Mesodermal cell (in vitro differentiated cells): Measurements from ENCODE around the gene BTG3. TPM values are rescaled to one million over a fixed set of nuclear protein-coding genes. Genes with fewer than 3 reads are reported as not detected.

Experiments
- H3K27ac ChIP-seq: 2 replicates; pipeline ENCODE4 v1.7.0; 2013; ENCODE audit warnings: mild to moderate bottlenecking, low read depth, low read length, moderate library complexity; ENCODE audit not compliant: severe bottlenecking
- H3K36me3 ChIP-seq: 2 replicates; pipeline ENCODE4 v1.7.1; 2013; ENCODE audit warnings: mild to moderate bottlenecking, low read length, moderate library complexity; ENCODE audit not compliant: control insufficient read depth, insufficient read depth
- H3K4me1 ChIP-seq: one replicate; pipeline ENCODE4 v1.7.1; 2013; ENCODE audit warnings: mild to moderate bottlenecking, low read length; ENCODE audit not compliant: insufficient read depth, control insufficient read depth, poor library complexity, severe bottlenecking
- H3K4me3 ChIP-seq: 2 replicates; pipeline ENCODE4 v1.7.0; 2013; ENCODE audit warnings: low read length, control low read depth, mild to moderate bottlenecking; ENCODE audit not compliant: insufficient read depth, poor library complexity, severe bottlenecking; ENCODE audit errors: extremely low read depth
- H3K9me3 ChIP-seq: 2 replicates; pipeline ENCODE4 v1.7.1; 2013; ENCODE audit warnings: mild to moderate bottlenecking, low read length, moderate library complexity; ENCODE audit not compliant: control insufficient read depth
- WGBS, 2 experiments: methylation state at CpG; one replicate each; pipeline ENCODE4 v1.1.5; 2013; ENCODE audit warnings: missing lambda C conversion rate in 2 of 2; ENCODE audit not compliant: insufficient coverage in 2 of 2; 5-methylcytosine and 5-hydroxymethylcytosine counted together
- polyA plus RNA-seq, 2 experiments: library from polyadenylated mRNA; stranded (reverse); fragments of 50-300 nt; gene quantifications; one replicate each; pipeline ENCODE4 v1.2.3, GENCODE V29; 2013

BTG3 gene
- polyA plus RNA-seq (2013, experiment 1 of 2) = 101 TPM
- 95.5 TPM for polyA plus RNA-seq (2013, experiment 2 of 2)

GRCh38 chr21:17612565-17613241, at the start of gene BTG3:
Gene BTG3, minus strand, starts transcription at chr21:17612901. Its CDS starts 3,757 bp downstream, at chr21:17609144.
- peaks cover 16% of the 10 kb centered on the region for H3K36me3 ChIP-seq
- no peaks in the 10 kb centered on the region for H3K4me1 ChIP-seq
- no peaks in the 10 kb centered on the region for H3K9me3 ChIP-seq
- 3 to 5% methylated on average over 77 to 88 of the region's 102 CpGs for WGBS, 2 experiments
- H3K4me3 ChIP-seq = peak within 1 kb of the TSS; percentile 95
- peak within 1 kb of the TSS; percentile 91 for H3K27ac ChIP-seq

- H3K4me3 ChIP-seq = no peak overlapping the region
- H3K36me3 ChIP-seq = no peaks in the 10 kb centered on the region
- H3K9me3 ChIP-seq = no peaks in the 10 kb centered on the region
- WGBS, 2 experiments = 81 to 83% methylated on average over 4 to 5 of the region's 6 CpGs
- H3K27ac ChIP-seq = no peak overlapping the region
- H3K4me1 ChIP-seq = no peaks in the 10 kb centered on the region
These were observed 48.2 kb upstream of the BTG3 start for GRCh38 chr21:17660862-17661261.

- Histone ChIP-seq H3K9me3 (no peaks in the 10 kb centered on the region), H3K27ac (no peak overlapping the region), H3K36me3 (no peaks in the 10 kb centered on the region), H3K4me1 (no peaks in the 10 kb centered on the region), H3K4me3 (no peak overlapping the region)
- WGBS, 2 experiments = 69 to 92% methylated on average over 2 of the region's 3 CpGs
These were observed 47.8 kb upstream of the BTG3 start for GRCh38 chr21:17660452-17660851.

GRCh38 chr21:17658931-17659330, 46.2 kb upstream of the BTG3 start:
- no peaks in the 10 kb centered on the region for H3K36me3 ChIP-seq
- no peak overlapping the region for H3K27ac ChIP-seq
- no peaks in the 10 kb centered on the region for H3K9me3 ChIP-seq
- no peak overlapping the region for H3K4me3 ChIP-seq
- no peaks in the 10 kb centered on the region for H3K4me1 ChIP-seq
- 95 to 100% methylated on average over 3 of the region's 6 CpGs for WGBS, 2 experiments

- 84 to 89% methylated on average over 3 of the region's 3 CpGs for WGBS, 2 experiments
- no peaks in the 10 kb centered on the region for H3K9me3 ChIP-seq
- no peak overlapping the region for H3K4me3 ChIP-seq
- no peaks in the 10 kb centered on the region for H3K4me1 ChIP-seq
- no peaks in the 10 kb centered on the region for H3K36me3 ChIP-seq
- no peak overlapping the region for H3K27ac ChIP-seq
These were observed 38.8 kb upstream of the BTG3 start for GRCh38 chr21:17651526-17651925.

- Histone ChIP-seq H3K36me3 (no peaks in the 10 kb centered on the region), H3K27ac (no peak overlapping the region), H3K9me3 (no peaks in the 10 kb centered on the region), H3K4me1 (no peaks in the 10 kb centered on the region), H3K4me3 (no peak overlapping the region)
- WGBS, 2 experiments = 67% methylated on average over 1 of the region's 1 CpG; no CpG with 5 or more reads in 1 of the 2 experiments
These were observed 37.6 kb upstream of the BTG3 start for GRCh38 chr21:17650292-17650691.

GRCh38 chr21:17646790-17647189, 34.1 kb upstream of the BTG3 start:
- H3K4me3 ChIP-seq = no peak overlapping the region
- H3K9me3 ChIP-seq = no peaks in the 10 kb centered on the region
- 76 to 89% methylated on average over 4 of the region's 4 CpGs for WGBS, 2 experiments
- peaks cover 6% of the 10 kb centered on the region for H3K4me1 ChIP-seq
- no peaks in the 10 kb centered on the region for H3K36me3 ChIP-seq
- no peak overlapping the region for H3K27ac ChIP-seq

- no peaks in the 10 kb centered on the region for H3K9me3 ChIP-seq
- H3K4me3 ChIP-seq = no peak overlapping the region
- peaks cover 6% of the 10 kb centered on the region for H3K4me1 ChIP-seq
- H3K27ac ChIP-seq = no peak overlapping the region
- H3K36me3 ChIP-seq = no peaks in the 10 kb centered on the region
These were observed 31.5 kb upstream of the BTG3 start for GRCh38 chr21:17644186-17644585.

GRCh38 chr21:17640821-17641220, 28.1 kb upstream of the BTG3 start:
- Histone ChIP-seq H3K9me3 (no peaks in the 10 kb centered on the region), H3K27ac (no peak overlapping the region), H3K36me3 (no peaks in the 10 kb centered on the region), H3K4me1 (peaks cover 6% of the 10 kb centered on the region), H3K4me3 (no peak overlapping the region)
- 68 to 94% methylated on average over 2 of the region's 2 CpGs for whole genome bisulfite sequencing, 2 experiments

- Histone ChIP-seq H3K9me3 (no peaks in the 10 kb centered on the region), H3K27ac (no peak overlapping the region), H3K4me1 (no peaks in the 10 kb centered on the region), H3K36me3 (no peaks in the 10 kb centered on the region), H3K4me3 (no peak overlapping the region)
- 73 to 75% methylated on average over 4 of the region's 4 CpGs for WGBS, 2 experiments
These were observed 24.0 kb upstream of the BTG3 start for GRCh38 chr21:17636711-17637110.

GRCh38 chr21:17631195-17631594, 18.5 kb upstream of the BTG3 start:
- Histone ChIP-seq H3K4me1 (no peaks in the 10 kb centered on the region), H3K9me3 (no peaks in the 10 kb centered on the region), H3K36me3 (no peaks in the 10 kb centered on the region), H3K4me3 (no peak overlapping the region), H3K27ac (no peak overlapping the region)
- WGBS, 2 experiments = 72 to 80% methylated on average over 1 to 2 of the region's 4 CpGs
